ENCODE data around the gene INPP5A. TPM values are rescaled to one million over a fixed set of nuclear protein-coding genes. Genes with fewer than 3 reads are reported as not detected.
"Not testable (repeated sequence)": the region's sequence is repeated elsewhere in the genome, so short reads cannot be mapped to it uniquely, and the experiment has no call there.

INPP5A gene
- total RNA-seq, 6 experiments from 2014 or later = 58.9 to 64.6 (median 63.8) TPM

DNA sequence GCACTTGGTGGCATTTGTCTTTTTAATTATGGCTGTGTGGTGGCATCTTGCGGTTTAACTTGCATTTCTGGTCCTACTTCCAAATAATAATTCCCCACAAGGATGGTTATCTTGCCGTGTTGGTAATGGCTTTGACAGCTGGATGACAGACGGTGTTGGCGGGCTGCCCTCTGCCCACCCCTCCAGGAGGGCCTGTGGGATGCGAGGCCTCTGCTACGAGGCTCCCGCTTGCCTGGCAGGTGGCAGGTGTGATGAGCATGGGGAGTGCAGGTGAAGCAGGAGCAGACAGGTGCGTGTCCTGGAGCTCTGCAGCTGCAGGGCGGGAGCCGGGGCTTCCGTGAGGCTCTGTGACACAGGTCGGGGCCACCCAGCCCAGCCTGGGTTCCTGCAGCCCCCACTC, 11.8 kb downstream of the INPP5A start:
- TF ChIP-seq, protein P1, sequence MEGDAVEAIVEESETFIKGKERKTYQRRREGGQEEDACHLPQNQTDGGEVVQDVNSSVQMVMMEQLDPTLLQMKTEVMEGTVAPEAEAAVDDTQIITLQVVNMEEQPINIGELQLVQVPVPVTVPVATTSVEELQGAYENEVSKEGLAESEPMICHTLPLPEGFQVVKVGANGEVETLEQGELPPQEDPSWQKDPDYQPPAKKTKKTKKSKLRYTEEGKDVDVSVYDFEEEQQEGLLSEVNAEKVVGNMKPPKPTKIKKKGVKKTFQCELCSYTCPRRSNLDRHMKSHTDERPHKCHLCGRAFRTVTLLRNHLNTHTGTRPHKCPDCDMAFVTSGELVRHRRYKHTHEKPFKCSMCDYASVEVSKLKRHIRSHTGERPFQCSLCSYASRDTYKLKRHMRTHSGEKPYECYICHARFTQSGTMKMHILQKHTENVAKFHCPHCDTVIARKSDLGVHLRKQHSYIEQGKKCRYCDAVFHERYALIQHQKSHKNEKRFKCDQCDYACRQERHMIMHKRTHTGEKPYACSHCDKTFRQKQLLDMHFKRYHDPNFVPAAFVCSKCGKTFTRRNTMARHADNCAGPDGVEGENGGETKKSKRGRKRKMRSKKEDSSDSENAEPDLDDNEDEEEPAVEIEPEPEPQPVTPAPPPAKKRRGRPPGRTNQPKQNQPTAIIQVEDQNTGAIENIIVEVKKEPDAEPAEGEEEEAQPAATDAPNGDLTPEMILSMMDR (IDR thresholded peaks at IDR 0.05) = no peak
- DNase-seq = no peak
- peaks cover 6% of the 10 kb centered on the region for H3K4me1 Mint-ChIP-seq (ENCODE audit: low read depth)

DNA sequence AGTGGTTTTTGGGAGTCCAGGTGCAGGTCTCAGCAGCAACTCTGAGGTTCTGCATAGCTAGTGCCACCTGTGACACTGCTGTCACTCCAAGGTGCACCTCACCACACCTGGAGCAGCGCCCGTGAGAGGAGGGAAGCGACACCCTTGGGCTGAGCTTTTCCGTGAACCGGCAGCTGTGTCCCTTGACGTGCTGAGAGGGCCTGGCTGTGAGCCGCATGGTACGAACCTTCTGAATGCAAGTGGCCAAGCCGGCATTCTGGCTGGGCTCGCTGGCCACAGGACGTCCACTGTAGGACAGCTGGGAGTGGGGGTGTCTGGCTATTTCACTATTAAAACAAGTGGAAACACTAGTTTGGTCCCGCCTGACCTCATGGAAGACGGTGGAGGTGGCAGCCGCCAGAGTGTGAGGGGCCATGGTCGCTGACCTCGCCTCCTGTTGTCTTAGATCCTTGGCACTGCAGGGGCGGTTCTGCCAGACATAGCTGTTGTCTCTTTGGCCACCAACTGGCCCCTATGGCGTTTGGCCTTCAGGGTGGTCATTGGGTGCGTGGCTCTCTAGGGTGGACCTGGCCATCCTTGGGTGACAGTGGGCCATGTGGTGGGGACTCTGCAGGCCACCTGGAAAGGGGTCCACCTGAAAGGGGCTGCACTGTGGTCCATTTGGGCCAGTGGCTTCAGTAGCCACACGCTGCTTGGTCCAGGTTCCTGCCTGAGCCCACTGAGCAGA, 12.9 kb downstream of the INPP5A start:
- no peak overlapping the region for H3K4me3 Mint-ChIP-seq
- no peak for DNase-seq
- H3K27me3 Mint-ChIP-seq (ENCODE audit: insufficient read depth) = no peaks in the 10 kb centered on the region; the same call in 1 of the 2 replicates
- H3K9me3 Mint-ChIP-seq = no peaks in the 10 kb centered on the region
- no peaks in the 10 kb centered on the region for H3K4me1 Mint-ChIP-seq (ENCODE audit: low read depth)
- no peak overlapping the region for H3K27ac Mint-ChIP-seq
- H3K36me3 Mint-ChIP-seq (ENCODE audit: low read depth) = no peaks in the 10 kb centered on the region
- TF ChIP-seq, protein P1 (IDR thresholded peaks at IDR 0.05) = no peak

More for the DNA sequence above, 11.8 kb downstream of the INPP5A start:
- H3K9me3 Mint-ChIP-seq = no peaks in the 10 kb centered on the region
- no peaks in the 10 kb centered on the region; the same call in 1 of the 2 replicates for H3K27me3 Mint-ChIP-seq (ENCODE audit: insufficient read depth)
- no peaks in the 10 kb centered on the region for H3K36me3 Mint-ChIP-seq (ENCODE audit: low read depth)
- H3K4me3 Mint-ChIP-seq = no peak overlapping the region
- H3K27ac Mint-ChIP-seq = no peak overlapping the region

DNA sequence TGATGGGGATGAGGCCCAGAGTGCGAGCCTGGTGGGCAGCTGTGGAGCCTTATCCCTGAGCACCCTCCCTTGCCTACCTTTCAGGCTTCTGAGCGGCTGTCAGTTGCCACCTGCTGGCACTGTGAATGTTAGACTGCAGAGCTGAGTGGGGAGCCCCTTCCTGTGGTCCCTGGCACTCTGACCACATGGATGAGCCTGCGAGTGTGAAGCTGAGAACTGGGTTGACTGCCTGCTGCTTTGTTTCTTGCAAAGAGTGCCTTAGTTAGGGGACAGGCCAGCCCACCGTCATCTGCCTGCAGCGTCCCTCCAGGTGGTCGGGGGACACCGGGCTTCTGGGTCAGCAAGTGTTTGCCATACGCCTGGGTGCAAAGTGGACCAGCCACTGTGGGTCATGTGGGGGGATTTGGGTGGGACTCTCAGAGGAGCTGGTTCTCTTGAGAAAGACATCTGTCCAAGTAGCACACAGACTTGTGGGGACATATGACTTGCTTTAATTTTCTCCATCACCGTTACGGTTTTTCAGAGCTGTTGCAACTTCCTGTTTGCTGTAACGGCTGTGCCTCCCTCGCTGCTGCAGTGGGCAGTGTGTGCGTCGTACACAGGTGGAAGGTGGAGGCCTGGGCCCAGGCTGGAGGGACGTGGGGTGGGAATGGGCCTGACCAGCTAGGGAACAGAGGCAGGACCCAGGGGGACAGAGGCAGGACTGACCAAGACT, 13.7 kb downstream of the INPP5A start:
- H3K4me1 Mint-ChIP-seq (ENCODE audit: low read depth) = no peaks in the 10 kb centered on the region
- H3K4me3 Mint-ChIP-seq = no peak overlapping the region
- H3K9me3 Mint-ChIP-seq = no peaks in the 10 kb centered on the region
- no peaks in the 10 kb centered on the region for H3K36me3 Mint-ChIP-seq (ENCODE audit: low read depth)
- no peaks in the 10 kb centered on the region; the same call in 1 of the 2 replicates for H3K27me3 Mint-ChIP-seq (ENCODE audit: insufficient read depth)
- no peak for DNase-seq
- H3K27ac Mint-ChIP-seq = no peak overlapping the region
- TF ChIP-seq, protein P1 (IDR thresholded peaks at IDR 0.05) = no peak

DNA sequence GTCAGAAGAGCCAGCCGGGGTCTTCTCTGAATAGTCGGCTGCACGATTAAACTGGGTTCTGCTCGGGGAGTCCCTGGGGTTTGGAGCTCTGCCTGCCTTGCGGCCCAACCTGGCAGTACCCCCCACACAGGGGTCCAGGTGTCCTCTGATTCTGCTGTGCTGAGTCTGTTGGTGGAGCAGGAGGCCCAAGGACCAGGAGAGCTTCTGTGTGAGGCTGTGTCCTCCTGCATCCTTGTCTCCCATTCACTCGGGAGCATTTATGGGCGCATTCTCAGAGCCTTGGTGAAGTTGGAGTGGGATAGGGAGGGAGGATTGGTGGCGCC, 14.2 kb downstream of the INPP5A start:
- DNase-seq = no peak
- Mint-ChIP-seq H3K4me3 (no peak overlapping the region), H3K36me3 (ENCODE audit: low read depth) (no peaks in the 10 kb centered on the region), H3K27me3 (ENCODE audit: insufficient read depth) (no peaks in the 10 kb centered on the region; the same call in 1 of the 2 replicates), H3K4me1 (ENCODE audit: low read depth) (no peaks in the 10 kb centered on the region), H3K27ac (no peak overlapping the region), H3K9me3 (no peaks in the 10 kb centered on the region)
- TF ChIP-seq, protein P1 (IDR thresholded peaks at IDR 0.05) = no peak

DNA sequence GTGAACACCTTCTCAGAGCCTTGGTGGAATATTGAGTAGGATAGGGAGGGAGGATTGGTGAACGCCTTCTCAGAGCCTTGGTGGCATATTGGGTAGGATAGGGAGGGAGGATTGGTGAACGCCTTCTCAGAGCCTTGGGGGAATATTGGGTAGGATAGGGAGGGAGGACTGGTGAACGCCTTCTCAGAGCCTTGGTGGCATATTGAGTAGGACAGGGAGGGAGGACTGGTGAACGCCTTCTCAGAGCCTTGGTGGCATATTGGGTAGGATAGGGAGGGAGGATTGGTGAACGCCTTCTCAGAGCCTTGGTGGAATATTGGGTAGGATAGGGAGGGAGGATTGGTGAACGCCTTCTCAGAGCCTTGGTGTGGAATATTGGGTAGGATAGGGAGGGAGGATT, 15.0 kb downstream of the INPP5A start:
- not testable (repeated sequence) for H3K4me3 Mint-ChIP-seq; DNase-seq; H3K27ac Mint-ChIP-seq; H3K4me1 Mint-ChIP-seq (ENCODE audit: low read depth); H3K9me3 Mint-ChIP-seq; H3K27me3 Mint-ChIP-seq (ENCODE audit: insufficient read depth); H3K36me3 Mint-ChIP-seq (ENCODE audit: low read depth)

DNA sequence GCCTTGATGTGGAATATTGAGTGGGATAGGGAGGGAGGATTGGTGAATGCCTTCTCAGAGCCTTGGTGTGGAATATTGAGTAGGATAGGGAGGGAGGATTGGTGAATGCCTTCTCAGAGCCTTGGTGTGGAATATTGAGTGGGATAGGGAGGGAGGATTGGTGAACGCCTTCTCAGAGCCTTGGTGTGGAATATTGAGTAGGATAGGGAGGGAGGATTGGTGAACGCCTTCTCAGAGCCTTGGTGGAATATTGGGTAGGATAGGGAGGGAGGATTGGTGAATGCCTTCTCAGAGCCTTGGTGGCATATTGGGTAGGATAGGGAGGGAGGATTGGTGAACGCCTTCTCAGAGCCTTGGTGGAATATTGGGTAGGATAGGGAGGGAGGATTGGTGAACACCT, 16.0 kb downstream of the INPP5A start:
- not testable (repeated sequence) for DNase-seq; H3K27me3 Mint-ChIP-seq (ENCODE audit: insufficient read depth); H3K9me3 Mint-ChIP-seq; H3K36me3 Mint-ChIP-seq (ENCODE audit: low read depth); H3K4me1 Mint-ChIP-seq (ENCODE audit: low read depth); H3K27ac Mint-ChIP-seq; H3K4me3 Mint-ChIP-seq
